ENCODE data around the gene SLC4A4.

SLC4A4 gene

GRCh38 chr4:71426381-71427042 lies 87.7 kb downstream of the SLC4A4 start:
- DNase-seq, result no peak

GRCh38 chr4:71429106-71429505 lies 90.3 kb downstream of the SLC4A4 start:
- DNase-seq, result no peak

- no peak for DNase-seq
Observed at GRCh38 chr4:71429962-71430361, 91.1 kb downstream of the SLC4A4 start.

- no peak for DNase-seq
Observed at GRCh38 chr4:71430609-71431008, 91.8 kb downstream of the SLC4A4 start.

- DNase-seq, result no peak
Observed at GRCh38 chr4:71440612-71441011, 101.8 kb downstream of the SLC4A4 start.

- DNase-seq, result no peak
Observed at GRCh38 chr4:71441186-71442169, 102.7 kb downstream of the SLC4A4 start.

GRCh38 chr4:71442336-71442735 lies 103.5 kb downstream of the SLC4A4 start:
- DNase-seq, result no peak

GRCh38 chr4:71444395-71444794 lies 105.6 kb downstream of the SLC4A4 start:
- DNase-seq, result no peak

- DNase-seq, result peak; percentile 37
Observed at GRCh38 chr4:71445811-71446210, 107.0 kb downstream of the SLC4A4 start.

GRCh38 chr4:71446479-71447081 lies 107.8 kb downstream of the SLC4A4 start:
- no peak for DNase-seq

GRCh38 chr4:71449040-71449439 lies 110.2 kb downstream of the SLC4A4 start:
- no peak for DNase-seq

GRCh38 chr4:71449878-71450277 lies 111.1 kb downstream of the SLC4A4 start:
- DNase-seq, result no peak

- DNase-seq, result no peak
Observed at GRCh38 chr4:71453531-71453930, 114.7 kb downstream of the SLC4A4 start.

- DNase-seq, result peak; percentile 85
Observed at GRCh38 chr4:71456841-71457240, 118.0 kb downstream of the SLC4A4 start.

GRCh38 chr4:71460371-71460770 lies 121.6 kb downstream of the SLC4A4 start:
- no peak for DNase-seq

GRCh38 chr4:71461422-71461821 lies 122.6 kb downstream of the SLC4A4 start:
- DNase-seq, result no peak

GRCh38 chr4:71466775-71467174 lies 128.0 kb downstream of the SLC4A4 start:
- peak; percentile 50 for DNase-seq

- no peak for DNase-seq
Observed at GRCh38 chr4:71468116-71468710, 129.4 kb downstream of the SLC4A4 start.

GRCh38 chr4:71469541-71469940 lies 130.7 kb downstream of the SLC4A4 start:
- no peak for DNase-seq

GRCh38 chr4:71470524-71470923 lies 131.7 kb downstream of the SLC4A4 start:
- no peak for DNase-seq

GRCh38 chr4:71472946-71473345 lies 134.1 kb downstream of the SLC4A4 start:
- no peak for DNase-seq

GRCh38 chr4:71473541-71474240 lies 134.9 kb downstream of the SLC4A4 start:
- no peak for DNase-seq

GRCh38 chr4:71474731-71475130 lies 135.9 kb downstream of the SLC4A4 start:
- no peak for DNase-seq
